Measurements from ENCODE around the gene STARD10.

Gene STARD10

GRCh38 chr11:72764503-72764902 is 29.3 kb downstream of the STARD10 start:
- Histone ChIP-seq H3K27me3 (ENCODE audit: control insufficient read depth, insufficient read depth, low read length, poor library complexity, severe bottlenecking) (no peaks in the 10 kb centered on the region), H3K4me3 (ENCODE audit: insufficient read depth, low read depth, low read length) (no peak overlapping the region), H3K9me3 (ENCODE audit: control insufficient read depth, low read length) (no peaks in the 10 kb centered on the region), H3K36me3 (ENCODE audit: control insufficient read depth, insufficient read depth, low read length) (no peaks in the 10 kb centered on the region), H3K27ac (ENCODE audit: insufficient read depth, low read depth, low read length, poor library complexity, severe bottlenecking) (no peak overlapping the region), H3K4me1 (ENCODE audit: control insufficient read depth, insufficient read depth, low read length) (peaks cover 17% of the 10 kb centered on the region)
- WGBS, 2 experiments: 68 to 77% methylated on average over 13 of the region's 13 CpGs

GRCh38 chr11:72763823-72764222 is 30.0 kb downstream of the STARD10 start:
- WGBS, 2 experiments: 92 to 94% methylated on average over 4 of the region's 4 CpGs
- Histone ChIP-seq H3K36me3 (ENCODE audit: control insufficient read depth, insufficient read depth, low read length) (no peaks in the 10 kb centered on the region), H3K27ac (ENCODE audit: insufficient read depth, low read depth, low read length, poor library complexity, severe bottlenecking) (no peak overlapping the region)

GRCh38 chr11:72762641-72763304 is 31.1 kb downstream of the STARD10 start:
- Histone ChIP-seq H3K27me3 (ENCODE audit: control insufficient read depth, insufficient read depth, low read length, poor library complexity, severe bottlenecking) (no peaks in the 10 kb centered on the region), H3K4me1 (ENCODE audit: control insufficient read depth, insufficient read depth, low read length) (peaks cover 7% of the 10 kb centered on the region), H3K9me3 (ENCODE audit: control insufficient read depth, low read length) (no peaks in the 10 kb centered on the region), H3K4me3 (ENCODE audit: insufficient read depth, low read depth, low read length) (no peak overlapping the region), H3K27ac (ENCODE audit: insufficient read depth, low read depth, low read length, poor library complexity, severe bottlenecking) (no peak overlapping the region), H3K36me3 (ENCODE audit: control insufficient read depth, insufficient read depth, low read length) (no peaks in the 10 kb centered on the region)
- 94 to 95% methylated on average over 4 of the region's 5 CpGs for WGBS, 2 experiments

More at GRCh38 chr11:72763823-72764222, 30.0 kb downstream of the STARD10 start:
- no peaks in the 10 kb centered on the region for H3K9me3 ChIP-seq (ENCODE audit: control insufficient read depth, low read length)
- H3K27me3 ChIP-seq (ENCODE audit: control insufficient read depth, insufficient read depth, low read length, poor library complexity, severe bottlenecking): no peaks in the 10 kb centered on the region
- peaks cover 17% of the 10 kb centered on the region for H3K4me1 ChIP-seq (ENCODE audit: control insufficient read depth, insufficient read depth, low read length)
- no peak overlapping the region for H3K4me3 ChIP-seq (ENCODE audit: insufficient read depth, low read depth, low read length)

GRCh38 chr11:72760539-72761405 is 33.1 kb downstream of the STARD10 start:
- Histone ChIP-seq H3K9me3 (ENCODE audit: control insufficient read depth, low read length) (no peaks in the 10 kb centered on the region), H3K4me1 (ENCODE audit: control insufficient read depth, insufficient read depth, low read length) (peaks cover 3% of the 10 kb centered on the region), H3K27ac (ENCODE audit: insufficient read depth, low read depth, low read length, poor library complexity, severe bottlenecking) (no peak overlapping the region), H3K4me3 (ENCODE audit: insufficient read depth, low read depth, low read length) (no peak overlapping the region), H3K36me3 (ENCODE audit: control insufficient read depth, insufficient read depth, low read length) (no peaks in the 10 kb centered on the region), H3K27me3 (ENCODE audit: control insufficient read depth, insufficient read depth, low read length, poor library complexity, severe bottlenecking) (no peaks in the 10 kb centered on the region)
- 92 to 94% methylated on average over 8 of the region's 8 CpGs for WGBS, 2 experiments

GRCh38 chr11:72759468-72759985 is 34.3 kb downstream of the STARD10 start:
- Histone ChIP-seq H3K27ac (ENCODE audit: insufficient read depth, low read depth, low read length, poor library complexity, severe bottlenecking) (no peak overlapping the region), H3K27me3 (ENCODE audit: control insufficient read depth, insufficient read depth, low read length, poor library complexity, severe bottlenecking) (no peaks in the 10 kb centered on the region), H3K9me3 (ENCODE audit: control insufficient read depth, low read length) (no peaks in the 10 kb centered on the region), H3K4me1 (ENCODE audit: control insufficient read depth, insufficient read depth, low read length) (peaks cover 3% of the 10 kb centered on the region), H3K4me3 (ENCODE audit: insufficient read depth, low read depth, low read length) (no peak overlapping the region), H3K36me3 (ENCODE audit: control insufficient read depth, insufficient read depth, low read length) (no peaks in the 10 kb centered on the region)
- WGBS, 2 experiments: 81 to 84% methylated on average over 7 to 8 of the region's 8 CpGs

GRCh38 chr11:72758690-72759389 is 35.0 kb downstream of the STARD10 start:
- no peak overlapping the region for H3K4me3 ChIP-seq (ENCODE audit: insufficient read depth, low read depth, low read length)
- peaks cover under 1% of the 10 kb centered on the region for H3K4me1 ChIP-seq (ENCODE audit: control insufficient read depth, insufficient read depth, low read length)
- H3K27ac ChIP-seq (ENCODE audit: insufficient read depth, low read depth, low read length, poor library complexity, severe bottlenecking): no peak overlapping the region
- H3K9me3 ChIP-seq (ENCODE audit: control insufficient read depth, low read length): no peaks in the 10 kb centered on the region
- H3K27me3 ChIP-seq (ENCODE audit: control insufficient read depth, insufficient read depth, low read length, poor library complexity, severe bottlenecking): no peaks in the 10 kb centered on the region
- no peaks in the 10 kb centered on the region for H3K36me3 ChIP-seq (ENCODE audit: control insufficient read depth, insufficient read depth, low read length)
- 93 to 94% methylated on average over 17 of the region's 17 CpGs for WGBS, 2 experiments

- Histone ChIP-seq H3K27me3 (ENCODE audit: control insufficient read depth, insufficient read depth, low read length, poor library complexity, severe bottlenecking) (no peaks in the 10 kb centered on the region), H3K9me3 (ENCODE audit: control insufficient read depth, low read length) (no peaks in the 10 kb centered on the region), H3K27ac (ENCODE audit: insufficient read depth, low read depth, low read length, poor library complexity, severe bottlenecking) (no peak overlapping the region), H3K36me3 (ENCODE audit: control insufficient read depth, insufficient read depth, low read length) (no peaks in the 10 kb centered on the region), H3K4me1 (ENCODE audit: control insufficient read depth, insufficient read depth, low read length) (no peaks in the 10 kb centered on the region), H3K4me3 (ENCODE audit: insufficient read depth, low read depth, low read length) (no peak overlapping the region)
- 89 to 91% methylated on average over 7 of the region's 7 CpGs for WGBS, 2 experiments
Observed at GRCh38 chr11:72758304-72758689, 35.5 kb downstream of the STARD10 start.

GRCh38 chr11:72755713-72756285 is 38.0 kb downstream of the STARD10 start:
- H3K9me3 ChIP-seq (ENCODE audit: control insufficient read depth, low read length): no peaks in the 10 kb centered on the region
- no peaks in the 10 kb centered on the region for H3K27me3 ChIP-seq (ENCODE audit: control insufficient read depth, insufficient read depth, low read length, poor library complexity, severe bottlenecking)
- peaks cover 14% of the 10 kb centered on the region for H3K4me1 ChIP-seq (ENCODE audit: control insufficient read depth, insufficient read depth, low read length)
- H3K27ac ChIP-seq (ENCODE audit: insufficient read depth, low read depth, low read length, poor library complexity, severe bottlenecking): no peak overlapping the region
- H3K36me3 ChIP-seq (ENCODE audit: control insufficient read depth, insufficient read depth, low read length): no peaks in the 10 kb centered on the region
- no peak overlapping the region for H3K4me3 ChIP-seq (ENCODE audit: insufficient read depth, low read depth, low read length)
- 74 to 89% methylated on average over 3 to 4 of the region's 4 CpGs for WGBS, 2 experiments

GRCh38 chr11:72754544-72755155 is 39.2 kb downstream of the STARD10 start:
- Histone ChIP-seq H3K36me3 (ENCODE audit: control insufficient read depth, insufficient read depth, low read length) (no peaks in the 10 kb centered on the region), H3K27me3 (ENCODE audit: control insufficient read depth, insufficient read depth, low read length, poor library complexity, severe bottlenecking) (no peaks in the 10 kb centered on the region), H3K9me3 (ENCODE audit: control insufficient read depth, low read length) (no peaks in the 10 kb centered on the region), H3K4me1 (ENCODE audit: control insufficient read depth, insufficient read depth, low read length) (peaks cover 21% of the 10 kb centered on the region), H3K27ac (ENCODE audit: insufficient read depth, low read depth, low read length, poor library complexity, severe bottlenecking) (no peak overlapping the region), H3K4me3 (ENCODE audit: insufficient read depth, low read depth, low read length) (no peak overlapping the region)
- 93 to 94% methylated on average over 48 of the region's 48 CpGs for WGBS, 2 experiments

All from ectodermal cell (in vitro differentiated cells).